HCT116 (cell line): ENCODE measurements around the gene ZNF358. TPM values are rescaled to one million over a fixed set of nuclear protein-coding genes. Genes with fewer than 3 reads are reported as not detected.

Experiments
- ATAC-seq: fragments of 200-7000 bp; cut with Tn5 transposase; 2 replicates; pipeline ENCODE4 v1.9.1; 2020; ENCODE audit warnings: mild to moderate bottlenecking, moderate library complexity
- BruUV-seq: library from RNA; stranded (reverse); fragments of 400-500 nt; replicated peaks from 2 replicates; lab custom pipeline; 2021; lab: Mats Ljungman, UMichigan
- CTCF ChIA-PET: fragments of 300-600 bp; sonication (Branson Sonifier 250); formaldehyde crosslinking; loops from one replicate; lab custom pipeline; 2021; ENCODE audit warnings: antibody characterized with exemption; lab: Charles Lee
- POLR2A ChIA-PET: fragments of 300-600, 350-600 bp; sonication (Branson Sonifier 250); formaldehyde crosslinking; loops from one replicate; lab custom pipeline; 2021; ENCODE audit warnings: antibody characterized with exemption; lab: Charles Lee
- RAD21 ChIA-PET, 2 experiments: fragments of 300-600 bp; sonication (Branson Sonifier 250); formaldehyde crosslinking; loops; one replicate each; lab custom pipeline; 2023; ENCODE audit warnings: low total read pairs in 2 of 2; ENCODE audit not compliant: uncharacterized antibody in 2 of 2, unreplicated experiment in 2 of 2, low non-redundant PET in 1 of 2; lab: Charles Lee
- DNase-seq: peaks from one replicate; pipeline ENCODE4 v3.0.0-alpha.2; 2010; ENCODE audit warnings: low read depth, low spot score
- H2AFZ ChIP-seq: fragments of 200-600 bp; shearing (Covaris generic), sonication (generic); 2 replicates; pipeline ENCODE4 v1.6.1; 2017; ENCODE audit warnings: low read depth, mixed run types, mixed read lengths, antibody characterized with exemption, low read length; ENCODE audit not compliant: poor library complexity, severe bottlenecking
- H3K27ac ChIP-seq: 2 replicates; pipeline ENCODE4 v1.5.1; 2012; ENCODE audit warnings: low read depth, low read length
- H3K27me3 ChIP-seq: fragments of 200-600 bp; sonication (generic); 2 replicates; pipeline ENCODE4 v1.6.1; 2016; ENCODE audit warnings: mixed run types, low read length, mixed read lengths; ENCODE audit not compliant: insufficient read depth
- H3K36me3 ChIP-seq, 2 experiments: fragments of 200-500 bp in 1 of 2; fragments of 200-600 bp in 1 of 2; sonication (Bioruptor generic) in 1 of 2; sonication (generic) in 1 of 2; 2 replicates each; pipeline versions ENCODE4 v1.5.1 to v1.6.1; 2014 to 2016; ENCODE audit warnings: low read length in 2 of 2, inconsistent platforms in 1 of 2, mixed read lengths in 1 of 2, mixed run types in 1 of 2; ENCODE audit not compliant: insufficient read depth in 2 of 2, control insufficient read depth in 1 of 2
- H3K4me1 ChIP-seq, 2 experiments: fragments of 200-600 bp in 1 of 2; sonication (generic) in 1 of 2; 2 replicates each; pipeline versions ENCODE4 v1.5.1 to v1.6.1; 2012 to 2017; ENCODE audit warnings: low read length in 2 of 2, inconsistent platforms in 1 of 2, mild to moderate bottlenecking in 1 of 2, mixed read lengths in 1 of 2, mixed run types in 1 of 2, moderate library complexity in 1 of 2; ENCODE audit not compliant: insufficient read depth in 2 of 2, control insufficient read depth in 1 of 2
- H3K4me2 ChIP-seq: fragments of 200-600 bp; sonication (generic); 2 replicates; pipeline ENCODE4 v1.6.1; 2017; ENCODE audit warnings: mixed run types, low read length, mixed read lengths
- H3K4me3 ChIP-seq, 2 experiments: fragments of 200-600 bp in 1 of 2; sonication (generic) in 1 of 2; replicated peaks in 1 of 2; 2 replicates each; pipeline ENCODE4 v1.5.1; 2011 to 2016; ENCODE audit warnings: low read length in 2 of 2, control low read depth in 1 of 2, low read depth in 1 of 2, mild to moderate bottlenecking in 1 of 2, mixed read lengths in 1 of 2, mixed run types in 1 of 2
- H3K79me2 ChIP-seq: fragments of 200-600 bp; sonication (generic); 2 replicates; pipeline ENCODE4 v1.6.1; 2017; ENCODE audit warnings: mild to moderate bottlenecking, mixed run types, low read length, moderate library complexity, mixed read lengths; ENCODE audit not compliant: insufficient read depth
- H3K9ac ChIP-seq: fragments of 200-600 bp; sonication (generic); 2 replicates; pipeline ENCODE4 v1.6.1; 2016; ENCODE audit warnings: low read length, mixed read lengths
- H3K9me2 ChIP-seq: fragments of 200-600 bp; sonication (generic), shearing (Covaris generic); 2 replicates; pipeline ENCODE4 v1.6.1; 2017; ENCODE audit warnings: mixed run types, mild to moderate bottlenecking, moderate library complexity; ENCODE audit not compliant: insufficient read depth
- H3K9me3 ChIP-seq, 2 experiments: fragments of 200-500 bp in 1 of 2; fragments of 200-600 bp in 1 of 2; sonication (Bioruptor generic) in 1 of 2; sonication (generic) in 1 of 2; 2 replicates each; pipeline ENCODE4 v1.6.1; 2014 to 2017; ENCODE audit warnings: low read length in 2 of 2, mixed read lengths in 2 of 2, inconsistent platforms in 1 of 2, low read depth in 1 of 2, mild to moderate bottlenecking in 1 of 2, mixed run types in 1 of 2, moderate library complexity in 1 of 2; ENCODE audit not compliant: control insufficient read depth in 1 of 2, insufficient read depth in 1 of 2
- H4K20me1 ChIP-seq: fragments of 200-600 bp; sonication (generic), shearing (Covaris generic); 2 replicates; pipeline ENCODE4 v1.6.1; 2017; ENCODE audit warnings: mixed run types, mild to moderate bottlenecking, moderate library complexity; ENCODE audit not compliant: insufficient read depth
- CBX3 ChIP-seq: IDR thresholded peaks from 2 replicates; pipeline ENCODE4 v1.6.1; 2012; ENCODE audit warnings: low read depth
- CEBPB ChIP-seq: IDR thresholded peaks from 2 replicates; pipeline ENCODE4 v1.6.1; 2012; ENCODE audit warnings: low read depth
- EGR1 ChIP-seq: IDR thresholded peaks from 2 replicates; pipeline ENCODE4 v1.6.1; 2012; ENCODE audit warnings: low read depth
- ELF1 ChIP-seq: IDR thresholded peaks from 2 replicates; pipeline ENCODE4 v1.6.1; 2012; ENCODE audit warnings: low read depth, borderline replicate concordance
- EZH2 ChIP-seq: fragments of 200-600 bp; sonication (generic); IDR thresholded peaks from 2 replicates; pipeline ENCODE4 v1.6.1; 2017; ENCODE audit warnings: antibody characterized with exemption, mixed run types
- EZH2phosphoT487 ChIP-seq: fragments of 200-600 bp; IDR thresholded peaks from 2 replicates; pipeline ENCODE4 v1.6.1; 2018; ENCODE audit warnings: antibody characterized with exemption, borderline replicate concordance
- FOSL1 ChIP-seq: IDR thresholded peaks from 2 replicates; pipeline ENCODE4 v1.6.1; 2012; ENCODE audit warnings: low read depth
- JUND ChIP-seq: IDR thresholded peaks from 2 replicates; pipeline ENCODE4 v1.6.1; 2012
- POLR2A ChIP-seq: IDR thresholded peaks from 2 replicates; pipeline ENCODE4 v1.7.0; 2011; ENCODE audit warnings: borderline replicate concordance; ENCODE audit not compliant: insufficient read depth, insufficient read length; ENCODE audit errors: extremely low read depth
- POLR2AphosphoS5 ChIP-seq: IDR thresholded peaks from 2 replicates; pipeline ENCODE4 v1.6.1; 2011; ENCODE audit warnings: mild to moderate bottlenecking, low read depth, low read length, moderate library complexity
- SIN3A ChIP-seq: IDR thresholded peaks from 2 replicates; pipeline ENCODE4 v1.6.1; 2012; ENCODE audit warnings: low read depth
- SRF ChIP-seq: IDR thresholded peaks from 2 replicates; pipeline ENCODE4 v1.6.1; 2012; ENCODE audit warnings: low read depth
- TCF7L2 ChIP-seq: IDR thresholded peaks from 2 replicates; pipeline ENCODE4 v1.7.0; 2011; ENCODE audit warnings: borderline replicate concordance, inconsistent platforms; ENCODE audit not compliant: insufficient read depth, insufficient read length; ENCODE audit errors: extremely low read depth
- YY1 ChIP-seq: IDR thresholded peaks from 2 replicates; pipeline ENCODE4 v1.6.1; 2011; ENCODE audit warnings: low read length, low read depth, moderate library complexity, mild to moderate bottlenecking; ENCODE audit not compliant: insufficient replicate concordance; ENCODE audit errors: extremely low read depth
- ZFX ChIP-seq: fragments of 450-650 bp; IDR thresholded peaks from 2 replicates; pipeline ENCODE4 v1.6.1; 2017
- ZNF274 ChIP-seq: fragments of 200-500 bp; sonication (Bioruptor generic); IDR thresholded peaks from 2 replicates; pipeline ENCODE4 v1.6.1; 2014; ENCODE audit warnings: mild to moderate bottlenecking, low read depth, low read length, inconsistent platforms
- intact Hi-C: fragments of 100-400 bp; cut with micrococcal nuclease; formaldehyde crosslinking; loops from 2 replicates; pipeline ENCODE4 v1.10.0; 2022
- total RNA-seq: library from RNA; stranded (reverse); gene quantifications from one replicate; pipeline ENCODE4 v1.2.1, GENCODE V29; 2021; ENCODE audit not compliant: unreplicated experiment
- TF ChIP-seq, protein P1 (sequence below): IDR thresholded peaks from 2 replicates; pipeline ENCODE4 v1.6.1; 2012; ENCODE audit warnings: low read depth
- TF ChIP-seq, protein P2 (sequence below): IDR thresholded peaks from 2 replicates; pipeline ENCODE4 v1.6.1; 2011; ENCODE audit warnings: mild to moderate bottlenecking, low read length, moderate library complexity; ENCODE audit not compliant: insufficient replicate concordance; ENCODE audit errors: extremely low read depth
- TF ChIP-seq, protein P3 (sequence below): IDR thresholded peaks from 2 replicates; pipeline ENCODE4 v1.6.1; 2012

The ZNF358 gene
- total RNA-seq, 1 experiment from 2014 or later = 20.7 TPM

DNA sequence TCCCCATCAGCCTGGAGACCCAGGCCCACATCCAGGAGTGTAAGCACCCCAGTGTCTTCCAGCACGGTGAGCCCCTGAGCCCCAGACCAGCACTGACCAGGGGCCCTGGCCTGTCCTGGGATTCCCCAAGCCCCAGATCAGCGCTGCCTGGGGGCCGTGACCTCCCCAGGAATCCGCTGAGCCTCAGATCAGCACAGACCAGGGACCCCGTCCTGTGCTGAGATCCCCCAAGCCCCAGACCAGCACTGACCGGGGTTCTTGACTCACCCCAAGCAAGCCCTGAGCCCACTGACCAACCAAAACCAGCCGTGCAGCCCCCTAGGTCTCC, 12.3 kb downstream of the ZNF358 start (continued):
- TF ChIP-seq JUND (no peak), FOSL1 (no peak), TCF7L2 (no peak), ZNF274 (no peak), EZH2 (no peak)

DNA sequence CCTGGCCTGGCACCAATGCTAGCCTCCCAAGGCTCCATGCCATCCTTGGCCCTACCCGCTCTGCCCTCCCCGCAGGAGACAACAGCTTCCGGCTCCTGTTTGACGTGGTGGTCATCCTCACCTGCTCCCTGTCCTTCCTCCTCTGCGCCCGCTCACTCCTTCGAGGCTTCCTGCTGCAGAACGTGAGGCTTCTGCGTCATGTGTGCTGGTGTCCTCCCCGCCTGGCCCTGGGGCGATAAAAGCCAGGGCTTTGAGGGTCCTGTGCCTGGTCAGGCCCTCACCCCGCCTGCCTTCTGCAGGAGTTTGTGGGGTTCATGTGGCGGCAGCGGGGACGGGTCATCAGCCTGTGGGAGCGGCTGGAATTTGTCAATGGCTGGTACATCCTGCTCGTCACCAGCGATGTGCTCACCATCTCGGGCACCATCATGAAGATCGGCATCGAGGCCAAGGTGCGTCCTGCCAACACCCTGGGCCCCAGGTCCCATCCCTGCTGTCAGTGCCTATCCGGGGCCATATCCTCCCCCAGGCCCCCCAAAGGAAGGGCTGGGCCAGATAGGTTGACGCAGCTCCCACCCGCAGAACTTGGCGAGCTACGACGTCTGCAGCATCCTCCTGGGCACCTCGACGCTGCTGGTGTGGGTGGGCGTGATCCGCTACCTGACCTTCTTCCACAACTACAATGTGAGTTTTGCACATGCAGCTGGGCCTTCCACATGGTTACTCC, 12.8 kb downstream of the ZNF358 start:
- no peak overlapping the region for H3K27ac ChIP-seq
- BruUV-seq = no TSS peak
- POLR2A ChIA-PET = no interaction called here
- H2AFZ ChIP-seq = no peak overlapping the region
- RAD21 ChIA-PET = no interaction called here
- no peaks in the 10 kb centered on the region for H3K9me3 ChIP-seq
- intact Hi-C loops = no loop called here
- H4K20me1 ChIP-seq = no peaks in the 10 kb centered on the region
- H3K4me1 ChIP-seq = peaks cover 4 to 10% of the 10 kb centered on the region in 2 experiments; a peak in 2 of 4 replicates
- no peaks in the 10 kb centered on the region for H3K9me2 ChIP-seq
- DNase-seq (no peak), ATAC-seq (no peak)
- no peak overlapping the region for H3K9ac ChIP-seq
- no peaks in the 10 kb centered on the region for H3K27me3 ChIP-seq
- H3K4me2 ChIP-seq = no peak overlapping the region
- CTCF ChIA-PET = no interaction called here
- no peaks in the 10 kb centered on the region for H3K79me2 ChIP-seq
- no peaks in the 10 kb centered on the region for H3K36me3 ChIP-seq
- no peak overlapping the region for H3K4me3 ChIP-seq
- no peak for TF ChIP-seq POLR2A
- no peak for TF ChIP-seq CBX3
- no peak for TF ChIP-seq EZH2phosphoT487
- no peak for TF ChIP-seq TCF7L2
- no peak for TF ChIP-seq POLR2AphosphoS5
- no peak for TF ChIP-seq ZNF274
- TF ChIP-seq JUND = no peak
- no peak for TF ChIP-seq SRF
- TF ChIP-seq SIN3A = no peak
- TF ChIP-seq FOSL1 = no peak
- TF ChIP-seq ZFX = no peak
- no peak for TF ChIP-seq YY1
- no peak for TF ChIP-seq ELF1
- TF ChIP-seq, protein P1, sequence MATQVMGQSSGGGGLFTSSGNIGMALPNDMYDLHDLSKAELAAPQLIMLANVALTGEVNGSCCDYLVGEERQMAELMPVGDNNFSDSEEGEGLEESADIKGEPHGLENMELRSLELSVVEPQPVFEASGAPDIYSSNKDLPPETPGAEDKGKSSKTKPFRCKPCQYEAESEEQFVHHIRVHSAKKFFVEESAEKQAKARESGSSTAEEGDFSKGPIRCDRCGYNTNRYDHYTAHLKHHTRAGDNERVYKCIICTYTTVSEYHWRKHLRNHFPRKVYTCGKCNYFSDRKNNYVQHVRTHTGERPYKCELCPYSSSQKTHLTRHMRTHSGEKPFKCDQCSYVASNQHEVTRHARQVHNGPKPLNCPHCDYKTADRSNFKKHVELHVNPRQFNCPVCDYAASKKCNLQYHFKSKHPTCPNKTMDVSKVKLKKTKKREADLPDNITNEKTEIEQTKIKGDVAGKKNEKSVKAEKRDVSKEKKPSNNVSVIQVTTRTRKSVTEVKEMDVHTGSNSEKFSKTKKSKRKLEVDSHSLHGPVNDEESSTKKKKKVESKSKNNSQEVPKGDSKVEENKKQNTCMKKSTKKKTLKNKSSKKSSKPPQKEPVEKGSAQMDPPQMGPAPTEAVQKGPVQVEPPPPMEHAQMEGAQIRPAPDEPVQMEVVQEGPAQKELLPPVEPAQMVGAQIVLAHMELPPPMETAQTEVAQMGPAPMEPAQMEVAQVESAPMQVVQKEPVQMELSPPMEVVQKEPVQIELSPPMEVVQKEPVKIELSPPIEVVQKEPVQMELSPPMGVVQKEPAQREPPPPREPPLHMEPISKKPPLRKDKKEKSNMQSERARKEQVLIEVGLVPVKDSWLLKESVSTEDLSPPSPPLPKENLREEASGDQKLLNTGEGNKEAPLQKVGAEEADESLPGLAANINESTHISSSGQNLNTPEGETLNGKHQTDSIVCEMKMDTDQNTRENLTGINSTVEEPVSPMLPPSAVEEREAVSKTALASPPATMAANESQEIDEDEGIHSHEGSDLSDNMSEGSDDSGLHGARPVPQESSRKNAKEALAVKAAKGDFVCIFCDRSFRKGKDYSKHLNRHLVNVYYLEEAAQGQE = no peak
- TF ChIP-seq CEBPB = no peak
- TF ChIP-seq, protein P2, sequence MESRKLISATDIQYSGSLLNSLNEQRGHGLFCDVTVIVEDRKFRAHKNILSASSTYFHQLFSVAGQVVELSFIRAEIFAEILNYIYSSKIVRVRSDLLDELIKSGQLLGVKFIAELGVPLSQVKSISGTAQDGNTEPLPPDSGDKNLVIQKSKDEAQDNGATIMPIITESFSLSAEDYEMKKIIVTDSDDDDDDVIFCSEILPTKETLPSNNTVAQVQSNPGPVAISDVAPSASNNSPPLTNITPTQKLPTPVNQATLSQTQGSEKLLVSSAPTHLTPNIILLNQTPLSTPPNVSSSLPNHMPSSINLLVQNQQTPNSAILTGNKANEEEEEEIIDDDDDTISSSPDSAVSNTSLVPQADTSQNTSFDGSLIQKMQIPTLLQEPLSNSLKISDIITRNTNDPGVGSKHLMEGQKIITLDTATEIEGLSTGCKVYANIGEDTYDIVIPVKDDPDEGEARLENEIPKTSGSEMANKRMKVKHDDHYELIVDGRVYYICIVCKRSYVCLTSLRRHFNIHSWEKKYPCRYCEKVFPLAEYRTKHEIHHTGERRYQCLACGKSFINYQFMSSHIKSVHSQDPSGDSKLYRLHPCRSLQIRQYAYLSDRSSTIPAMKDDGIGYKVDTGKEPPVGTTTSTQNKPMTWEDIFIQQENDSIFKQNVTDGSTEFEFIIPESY = no peak
- TF ChIP-seq EZH2 = no peak
- TF ChIP-seq, protein P3, sequence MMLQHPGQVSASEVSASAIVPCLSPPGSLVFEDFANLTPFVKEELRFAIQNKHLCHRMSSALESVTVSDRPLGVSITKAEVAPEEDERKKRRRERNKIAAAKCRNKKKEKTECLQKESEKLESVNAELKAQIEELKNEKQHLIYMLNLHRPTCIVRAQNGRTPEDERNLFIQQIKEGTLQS = no peak
- TF ChIP-seq EGR1 = no peak
